Astrocyte (in vitro differentiated cells and primary cell): ENCODE results near the gene XRCC5.

Experiments used
- EZH2 ChIP-seq: IDR thresholded peaks from 2 replicates; pipeline ENCODE4 v1.6.1; 2012; ENCODE audit warnings: mild to moderate bottlenecking, low read length, inconsistent platforms; ENCODE audit not compliant: insufficient read depth
- TF ChIP-seq, protein P1 (sequence below): IDR thresholded peaks from 2 replicates; pipeline ENCODE4 v1.5.1; 2011; ENCODE audit warnings: low read depth, mild to moderate bottlenecking, inconsistent platforms, low read length, moderate library complexity; ENCODE audit not compliant: insufficient read depth

DNA sequence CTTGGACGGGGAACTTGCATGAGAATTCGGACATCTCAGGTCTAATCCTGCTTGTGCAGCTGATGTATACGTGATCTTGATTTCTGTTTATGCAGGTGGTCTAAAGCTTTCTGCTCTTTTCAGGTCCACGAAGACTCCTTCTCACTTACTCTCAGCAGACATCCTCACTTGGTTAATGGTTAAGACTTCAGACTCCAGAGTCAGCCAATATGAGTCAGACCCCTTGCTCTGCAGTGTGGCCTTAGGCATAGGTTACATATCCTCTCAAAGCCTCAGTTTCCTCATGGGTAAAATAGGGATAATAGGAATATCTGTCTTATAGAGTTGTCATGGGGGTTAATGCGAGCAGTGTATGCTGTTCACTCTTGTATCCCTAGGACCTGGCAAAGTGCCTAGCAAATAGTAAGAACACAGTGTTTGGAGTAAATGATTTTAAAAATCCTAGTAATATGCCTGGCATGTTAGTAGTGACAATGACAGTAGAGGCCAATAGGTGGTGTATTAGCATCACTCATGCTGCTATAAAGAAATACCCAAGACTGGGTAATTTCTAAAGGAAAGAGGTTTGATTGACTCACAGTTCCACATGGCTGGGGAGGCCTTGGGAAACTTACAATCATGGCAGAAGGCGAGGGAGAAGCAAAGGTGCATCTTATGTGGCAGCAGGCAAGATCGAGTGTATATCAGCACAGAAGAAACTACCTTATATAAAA, 42.3 kb downstream of the XRCC5 start:
- TF ChIP-seq, protein P1, sequence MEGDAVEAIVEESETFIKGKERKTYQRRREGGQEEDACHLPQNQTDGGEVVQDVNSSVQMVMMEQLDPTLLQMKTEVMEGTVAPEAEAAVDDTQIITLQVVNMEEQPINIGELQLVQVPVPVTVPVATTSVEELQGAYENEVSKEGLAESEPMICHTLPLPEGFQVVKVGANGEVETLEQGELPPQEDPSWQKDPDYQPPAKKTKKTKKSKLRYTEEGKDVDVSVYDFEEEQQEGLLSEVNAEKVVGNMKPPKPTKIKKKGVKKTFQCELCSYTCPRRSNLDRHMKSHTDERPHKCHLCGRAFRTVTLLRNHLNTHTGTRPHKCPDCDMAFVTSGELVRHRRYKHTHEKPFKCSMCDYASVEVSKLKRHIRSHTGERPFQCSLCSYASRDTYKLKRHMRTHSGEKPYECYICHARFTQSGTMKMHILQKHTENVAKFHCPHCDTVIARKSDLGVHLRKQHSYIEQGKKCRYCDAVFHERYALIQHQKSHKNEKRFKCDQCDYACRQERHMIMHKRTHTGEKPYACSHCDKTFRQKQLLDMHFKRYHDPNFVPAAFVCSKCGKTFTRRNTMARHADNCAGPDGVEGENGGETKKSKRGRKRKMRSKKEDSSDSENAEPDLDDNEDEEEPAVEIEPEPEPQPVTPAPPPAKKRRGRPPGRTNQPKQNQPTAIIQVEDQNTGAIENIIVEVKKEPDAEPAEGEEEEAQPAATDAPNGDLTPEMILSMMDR: no peak
- no peak for TF ChIP-seq EZH2
